ENCODE results near the gene GNLY.
A peak's percentile ranks its signal among the peaks of the same experiment; 100 is the strongest.
"Not testable (repeated sequence)": the region's sequence is repeated elsewhere in the genome, so short reads cannot be mapped to it uniquely, and the experiment has no call there.

The GNLY gene

GRCh38 chr2:85694052-85695025 is at the start of gene GNLY:
Gene GNLY (plus strand): TSS chr2:85694358. CDS start chr2:85694419, 61 bp downstream.
- no peak for DNase-seq

- DNase-seq = no peak
Observed at GRCh38 chr2:85644909-85645308, 49.2 kb upstream of the GNLY start.

GRCh38 chr2:85646166-85646565 is 48.0 kb upstream of the GNLY start:
- no peak for DNase-seq

- DNase-seq = no peak
Observed at GRCh38 chr2:85647823-85648526, 46.2 kb upstream of the GNLY start.

GRCh38 chr2:85648619-85649018 is 45.5 kb upstream of the GNLY start:
- DNase-seq = no peak

- DNase-seq = peak; percentile 24
Observed at GRCh38 chr2:85649201-85650190, 44.7 kb upstream of the GNLY start.

- DNase-seq = no peak
Observed at GRCh38 chr2:85650456-85650855, 43.7 kb upstream of the GNLY start.

- no peak for DNase-seq
Observed at GRCh38 chr2:85651097-85651496, 43.1 kb upstream of the GNLY start.

- no peak for DNase-seq
Observed at GRCh38 chr2:85652056-85652455, 42.1 kb upstream of the GNLY start.

GRCh38 chr2:85653996-85654395 is 40.2 kb upstream of the GNLY start:
- DNase-seq = no peak

GRCh38 chr2:85655961-85656417 is 38.2 kb upstream of the GNLY start:
- no peak for DNase-seq

- no peak for DNase-seq
Observed at GRCh38 chr2:85656468-85656867, 37.7 kb upstream of the GNLY start.

- DNase-seq = not testable (repeated sequence)
Observed at GRCh38 chr2:85657399-85657798, 36.8 kb upstream of the GNLY start.

- no peak for DNase-seq
Observed at GRCh38 chr2:85659324-85659981, 34.7 kb upstream of the GNLY start.

GRCh38 chr2:85660301-85660700 is 33.9 kb upstream of the GNLY start:
- not testable (repeated sequence) for DNase-seq

- DNase-seq = no peak
Observed at GRCh38 chr2:85660725-85661124, 33.4 kb upstream of the GNLY start.

- no peak for DNase-seq
Observed at GRCh38 chr2:85661139-85661858, 32.9 kb upstream of the GNLY start.

- peak; percentile 92 for DNase-seq
Observed at GRCh38 chr2:85662899-85663593, 31.1 kb upstream of the GNLY start.

GRCh38 chr2:85663594-85664565 is 30.3 kb upstream of the GNLY start:
- DNase-seq = no peak
